GM23338 (cell line): ENCODE results near the gene DDR2. TPM values are rescaled to one million over a fixed set of nuclear protein-coding genes. Genes with fewer than 3 reads are reported as not detected.

Source experiments
- ATAC-seq: fragments of 200-7000 bp; cut with Tn5 transposase; 3 replicates; pipeline ENCODE4 v1.9.1; 2020
- DNase-seq: peaks from one replicate; pipeline ENCODE4 v3.0.0-alpha.2; 2015; ENCODE audit warnings: low spot score
- H2AFZ ChIP-seq: fragments of 200-600 bp; sonication (generic); 2 replicates; pipeline ENCODE4 v1.8.0; 2016; ENCODE audit warnings: antibody characterized with exemption, mild to moderate bottlenecking, moderate library complexity
- H3F3A ChIP-seq: fragments of 200-600 bp; sonication (generic); replicated peaks from 2 replicates; pipeline ENCODE4 v1.8.0; 2017; ENCODE audit warnings: antibody characterized with exemption, mixed run types, low read depth
- H3K27ac ChIP-seq: fragments of 200-600 bp; sonication (generic); 2 replicates; pipeline ENCODE4 v1.6.1; 2016; ENCODE audit warnings: low read depth
- H3K27me3 ChIP-seq: fragments of 200-600 bp; sonication (generic); 2 replicates; pipeline ENCODE4 v1.8.0; 2016; ENCODE audit warnings: mild to moderate bottlenecking, mixed run types, moderate library complexity; ENCODE audit not compliant: insufficient read depth
- H3K36me3 ChIP-seq: fragments of 200-600 bp; sonication (generic); 2 replicates; pipeline ENCODE4 v1.8.0; 2016; ENCODE audit warnings: mild to moderate bottlenecking; ENCODE audit not compliant: insufficient read depth
- H3K4me1 ChIP-seq: fragments of 200-600 bp; sonication (generic); 2 replicates; pipeline ENCODE4 v1.8.0; 2016; ENCODE audit warnings: mild to moderate bottlenecking, moderate library complexity; ENCODE audit not compliant: insufficient read depth
- H3K4me2 ChIP-seq: fragments of 200-600 bp; sonication (generic); 2 replicates; pipeline ENCODE4 v1.7.1; 2017; ENCODE audit warnings: mixed run types
- H3K4me3 ChIP-seq: fragments of 200-600 bp; sonication (generic); 2 replicates; pipeline ENCODE4 v1.6.1; 2016; ENCODE audit warnings: mixed run types
- H3K79me2 ChIP-seq: fragments of 200-600 bp; sonication (generic); replicated peaks from 2 replicates; pipeline ENCODE4 v1.8.0; 2017; ENCODE audit warnings: mild to moderate bottlenecking; ENCODE audit not compliant: insufficient read depth
- H3K9me2 ChIP-seq: fragments of 200-600 bp; sonication (generic); 2 replicates; pipeline ENCODE4 v1.8.0; 2017; ENCODE audit not compliant: insufficient read depth
- H4K20me1 ChIP-seq: fragments of 200-600 bp; sonication (generic); replicated peaks from 2 replicates; pipeline ENCODE4 v1.8.0; 2017; ENCODE audit warnings: mild to moderate bottlenecking; ENCODE audit not compliant: insufficient read depth
- H3K27ac Mint-ChIP-seq: 2 replicates; pipeline ENCODE4 v1.8.0; 2020; ENCODE audit warnings: inconsistent platforms, mild to moderate bottlenecking, moderate library complexity, mixed read lengths
- H3K27me3 Mint-ChIP-seq: 3 replicates; pipeline ENCODE4 v1.8.0; 2022; ENCODE audit warnings: low read depth, mild to moderate bottlenecking, moderate library complexity, mixed read lengths, inconsistent platforms; ENCODE audit not compliant: insufficient read depth, poor library complexity
- H3K36me3 Mint-ChIP-seq: 3 replicates; pipeline ENCODE4 v1.8.0; 2021; ENCODE audit warnings: low read depth, mild to moderate bottlenecking, inconsistent platforms, moderate library complexity, mixed read lengths
- H3K4me1 Mint-ChIP-seq: 3 replicates; pipeline ENCODE4 v1.8.0; 2020; ENCODE audit warnings: mild to moderate bottlenecking, inconsistent platforms, mixed read lengths
- H3K4me3 Mint-ChIP-seq: 3 replicates; pipeline ENCODE4 v1.8.0; 2021; ENCODE audit warnings: moderate library complexity, mild to moderate bottlenecking, inconsistent platforms, mixed read lengths
- H3K9me3 Mint-ChIP-seq: 3 replicates; pipeline ENCODE4 v1.8.0; 2020; ENCODE audit warnings: moderate library complexity, mild to moderate bottlenecking, inconsistent platforms, mixed read lengths
- CREB1 ChIP-seq: fragments of 250-450 bp; sonication (Bioruptor Pico); IDR thresholded peaks from 2 replicates; pipeline ENCODE4 v1.5.0; 2020; ENCODE audit warnings: low read depth, mild to moderate bottlenecking, moderate library complexity
- EZH2 ChIP-seq: fragments of 200-600 bp; sonication (generic); IDR thresholded peaks from one replicate; pipeline ENCODE4 v1.8.0; 2017; ENCODE audit warnings: antibody characterized with exemption, mild to moderate bottlenecking, low read depth; ENCODE audit not compliant: unreplicated experiment
- EZH2phosphoT487 ChIP-seq: fragments of 200-600 bp; sonication (generic); IDR thresholded peaks from one replicate; pipeline ENCODE4 v1.8.1; 2018; ENCODE audit warnings: antibody characterized with exemption; ENCODE audit not compliant: unreplicated experiment
- JUNB ChIP-seq: IDR thresholded peaks from one replicate; pipeline ENCODE4 v1.6.1; 2016; ENCODE audit warnings: antibody characterized with exemption; ENCODE audit not compliant: unreplicated experiment
- NANOG ChIP-seq: IDR thresholded peaks from 2 replicates; pipeline ENCODE4 v1.6.1; 2016; ENCODE audit warnings: antibody characterized with exemption, borderline replicate concordance
- POLR2AphosphoS5 ChIP-seq: IDR thresholded peaks from 2 replicates; pipeline ENCODE4 v1.6.1; 2016; ENCODE audit warnings: antibody characterized with exemption, low read depth
- STAT1 ChIP-seq: IDR thresholded peaks from one replicate; pipeline ENCODE4 v1.6.1; 2016; ENCODE audit warnings: antibody characterized with exemption; ENCODE audit not compliant: unreplicated experiment
- ZNF114 ChIP-seq: fragments of 250-450 bp; sonication (Bioruptor Pico); IDR thresholded peaks from 2 replicates; pipeline ENCODE4 v1.5.0; 2020; ENCODE audit warnings: mild to moderate bottlenecking, moderate library complexity
- ZNF331 ChIP-seq: fragments of 250-450 bp; sonication (Bioruptor Pico); IDR thresholded peaks from 2 replicates; pipeline ENCODE4 v1.5.0; 2020; ENCODE audit warnings: low read depth, mild to moderate bottlenecking, moderate library complexity
- polyA plus RNA-seq: library from polyadenylated mRNA; unstranded; fragments of >200 nt; fragmentation: Nextera tagmentation; extraction: Ambion mirVana; gene quantifications from 2 replicates; pipeline ENCODE4 v1.2.1, GENCODE V29; 2016
- total RNA-seq: library from RNA; depleted of rRNA; stranded (reverse); fragments of >200 nt; shearing (Covaris generic); gene quantifications from 2 replicates; pipeline ENCODE4 v1.2.3, GENCODE V29; 2014
- TF ChIP-seq, protein P1 (sequence below): IDR thresholded peaks from one replicate; pipeline ENCODE4 v1.6.1; 2018; ENCODE audit warnings: antibody characterized with exemption; ENCODE audit not compliant: unreplicated experiment
- TF ChIP-seq, protein P2 (sequence below): IDR thresholded peaks from 2 replicates; pipeline ENCODE4 v1.6.1; 2016; ENCODE audit warnings: antibody characterized with exemption
- TF ChIP-seq, protein P3 (sequence below), 2 experiments: fragments of 200-600 bp in 1 of 2; sonication (generic) in 1 of 2; conservative IDR thresholded peaks; 2 replicates each; pipeline versions ENCODE4 v1.5.1 to v1.6.1; 2016 to 2017; ENCODE audit warnings: antibody characterized with exemption in 2 of 2, low read depth in 2 of 2, mild to moderate bottlenecking in 2 of 2, moderate library complexity in 1 of 2
- TF ChIP-seq, protein P4 (sequence below): fragments of 250-450 bp; sonication (Bioruptor Pico); IDR thresholded peaks from 2 replicates; pipeline ENCODE4 v1.5.0; 2020; ENCODE audit warnings: mild to moderate bottlenecking, moderate library complexity

DDR2 gene
- total and polyA plus RNA-seq, 2 experiments from 2014 or later = 0.66 to 1.8 TPM

DNA sequence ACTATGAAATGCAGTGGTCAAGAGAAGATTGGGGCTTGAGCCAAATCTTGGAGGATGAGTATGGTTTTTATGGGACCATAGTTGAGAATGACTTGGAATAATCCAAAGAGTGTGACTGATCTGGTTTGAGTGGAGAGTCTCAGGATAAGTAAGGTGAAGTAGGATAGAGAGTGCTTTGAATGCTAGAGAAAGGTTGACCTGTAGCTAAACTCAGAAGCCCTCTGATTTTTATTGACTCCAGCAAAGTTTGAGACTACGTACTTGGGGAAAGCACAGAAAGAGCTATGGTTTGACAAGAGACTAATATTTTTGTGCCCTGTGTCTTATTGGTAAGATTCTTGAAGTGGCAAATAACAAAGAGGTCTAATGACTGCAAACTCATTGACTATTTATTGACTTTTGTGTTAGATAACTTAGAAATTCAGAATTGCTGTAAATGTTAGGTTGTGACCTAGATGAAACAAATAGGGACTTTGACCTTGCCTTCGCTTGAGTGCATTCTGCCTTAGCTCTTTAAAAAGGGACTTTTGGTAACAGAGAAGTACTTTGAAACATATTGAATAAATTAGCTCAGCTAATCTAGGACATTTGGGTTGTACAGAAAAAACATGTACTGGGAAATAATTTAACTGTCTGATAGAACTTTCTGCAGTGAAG lies 35.6 kb upstream of the DDR2 start:
- H2AFZ ChIP-seq = no peak overlapping the region
- no peak for TF ChIP-seq EZH2phosphoT487
- no peak for TF ChIP-seq JUNB
- TF ChIP-seq, protein P1, sequence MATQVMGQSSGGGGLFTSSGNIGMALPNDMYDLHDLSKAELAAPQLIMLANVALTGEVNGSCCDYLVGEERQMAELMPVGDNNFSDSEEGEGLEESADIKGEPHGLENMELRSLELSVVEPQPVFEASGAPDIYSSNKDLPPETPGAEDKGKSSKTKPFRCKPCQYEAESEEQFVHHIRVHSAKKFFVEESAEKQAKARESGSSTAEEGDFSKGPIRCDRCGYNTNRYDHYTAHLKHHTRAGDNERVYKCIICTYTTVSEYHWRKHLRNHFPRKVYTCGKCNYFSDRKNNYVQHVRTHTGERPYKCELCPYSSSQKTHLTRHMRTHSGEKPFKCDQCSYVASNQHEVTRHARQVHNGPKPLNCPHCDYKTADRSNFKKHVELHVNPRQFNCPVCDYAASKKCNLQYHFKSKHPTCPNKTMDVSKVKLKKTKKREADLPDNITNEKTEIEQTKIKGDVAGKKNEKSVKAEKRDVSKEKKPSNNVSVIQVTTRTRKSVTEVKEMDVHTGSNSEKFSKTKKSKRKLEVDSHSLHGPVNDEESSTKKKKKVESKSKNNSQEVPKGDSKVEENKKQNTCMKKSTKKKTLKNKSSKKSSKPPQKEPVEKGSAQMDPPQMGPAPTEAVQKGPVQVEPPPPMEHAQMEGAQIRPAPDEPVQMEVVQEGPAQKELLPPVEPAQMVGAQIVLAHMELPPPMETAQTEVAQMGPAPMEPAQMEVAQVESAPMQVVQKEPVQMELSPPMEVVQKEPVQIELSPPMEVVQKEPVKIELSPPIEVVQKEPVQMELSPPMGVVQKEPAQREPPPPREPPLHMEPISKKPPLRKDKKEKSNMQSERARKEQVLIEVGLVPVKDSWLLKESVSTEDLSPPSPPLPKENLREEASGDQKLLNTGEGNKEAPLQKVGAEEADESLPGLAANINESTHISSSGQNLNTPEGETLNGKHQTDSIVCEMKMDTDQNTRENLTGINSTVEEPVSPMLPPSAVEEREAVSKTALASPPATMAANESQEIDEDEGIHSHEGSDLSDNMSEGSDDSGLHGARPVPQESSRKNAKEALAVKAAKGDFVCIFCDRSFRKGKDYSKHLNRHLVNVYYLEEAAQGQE = no peak
- no peak for TF ChIP-seq ZNF331 (CRISPR knock-in tag)
- TF ChIP-seq STAT1 = no peak
- TF ChIP-seq NANOG = no peak
- no peak for TF ChIP-seq ZNF114 (CRISPR knock-in tag)
- TF ChIP-seq, protein P2, sequence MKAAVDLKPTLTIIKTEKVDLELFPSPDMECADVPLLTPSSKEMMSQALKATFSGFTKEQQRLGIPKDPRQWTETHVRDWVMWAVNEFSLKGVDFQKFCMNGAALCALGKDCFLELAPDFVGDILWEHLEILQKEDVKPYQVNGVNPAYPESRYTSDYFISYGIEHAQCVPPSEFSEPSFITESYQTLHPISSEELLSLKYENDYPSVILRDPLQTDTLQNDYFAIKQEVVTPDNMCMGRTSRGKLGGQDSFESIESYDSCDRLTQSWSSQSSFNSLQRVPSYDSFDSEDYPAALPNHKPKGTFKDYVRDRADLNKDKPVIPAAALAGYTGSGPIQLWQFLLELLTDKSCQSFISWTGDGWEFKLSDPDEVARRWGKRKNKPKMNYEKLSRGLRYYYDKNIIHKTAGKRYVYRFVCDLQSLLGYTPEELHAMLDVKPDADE = no peak
- TF ChIP-seq, protein P3, sequence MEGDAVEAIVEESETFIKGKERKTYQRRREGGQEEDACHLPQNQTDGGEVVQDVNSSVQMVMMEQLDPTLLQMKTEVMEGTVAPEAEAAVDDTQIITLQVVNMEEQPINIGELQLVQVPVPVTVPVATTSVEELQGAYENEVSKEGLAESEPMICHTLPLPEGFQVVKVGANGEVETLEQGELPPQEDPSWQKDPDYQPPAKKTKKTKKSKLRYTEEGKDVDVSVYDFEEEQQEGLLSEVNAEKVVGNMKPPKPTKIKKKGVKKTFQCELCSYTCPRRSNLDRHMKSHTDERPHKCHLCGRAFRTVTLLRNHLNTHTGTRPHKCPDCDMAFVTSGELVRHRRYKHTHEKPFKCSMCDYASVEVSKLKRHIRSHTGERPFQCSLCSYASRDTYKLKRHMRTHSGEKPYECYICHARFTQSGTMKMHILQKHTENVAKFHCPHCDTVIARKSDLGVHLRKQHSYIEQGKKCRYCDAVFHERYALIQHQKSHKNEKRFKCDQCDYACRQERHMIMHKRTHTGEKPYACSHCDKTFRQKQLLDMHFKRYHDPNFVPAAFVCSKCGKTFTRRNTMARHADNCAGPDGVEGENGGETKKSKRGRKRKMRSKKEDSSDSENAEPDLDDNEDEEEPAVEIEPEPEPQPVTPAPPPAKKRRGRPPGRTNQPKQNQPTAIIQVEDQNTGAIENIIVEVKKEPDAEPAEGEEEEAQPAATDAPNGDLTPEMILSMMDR (conservative IDR thresholded peaks at IDR 0.05; ENCODE audit: low read depth in 2 of 2) = no peak
- TF ChIP-seq, protein P4, sequence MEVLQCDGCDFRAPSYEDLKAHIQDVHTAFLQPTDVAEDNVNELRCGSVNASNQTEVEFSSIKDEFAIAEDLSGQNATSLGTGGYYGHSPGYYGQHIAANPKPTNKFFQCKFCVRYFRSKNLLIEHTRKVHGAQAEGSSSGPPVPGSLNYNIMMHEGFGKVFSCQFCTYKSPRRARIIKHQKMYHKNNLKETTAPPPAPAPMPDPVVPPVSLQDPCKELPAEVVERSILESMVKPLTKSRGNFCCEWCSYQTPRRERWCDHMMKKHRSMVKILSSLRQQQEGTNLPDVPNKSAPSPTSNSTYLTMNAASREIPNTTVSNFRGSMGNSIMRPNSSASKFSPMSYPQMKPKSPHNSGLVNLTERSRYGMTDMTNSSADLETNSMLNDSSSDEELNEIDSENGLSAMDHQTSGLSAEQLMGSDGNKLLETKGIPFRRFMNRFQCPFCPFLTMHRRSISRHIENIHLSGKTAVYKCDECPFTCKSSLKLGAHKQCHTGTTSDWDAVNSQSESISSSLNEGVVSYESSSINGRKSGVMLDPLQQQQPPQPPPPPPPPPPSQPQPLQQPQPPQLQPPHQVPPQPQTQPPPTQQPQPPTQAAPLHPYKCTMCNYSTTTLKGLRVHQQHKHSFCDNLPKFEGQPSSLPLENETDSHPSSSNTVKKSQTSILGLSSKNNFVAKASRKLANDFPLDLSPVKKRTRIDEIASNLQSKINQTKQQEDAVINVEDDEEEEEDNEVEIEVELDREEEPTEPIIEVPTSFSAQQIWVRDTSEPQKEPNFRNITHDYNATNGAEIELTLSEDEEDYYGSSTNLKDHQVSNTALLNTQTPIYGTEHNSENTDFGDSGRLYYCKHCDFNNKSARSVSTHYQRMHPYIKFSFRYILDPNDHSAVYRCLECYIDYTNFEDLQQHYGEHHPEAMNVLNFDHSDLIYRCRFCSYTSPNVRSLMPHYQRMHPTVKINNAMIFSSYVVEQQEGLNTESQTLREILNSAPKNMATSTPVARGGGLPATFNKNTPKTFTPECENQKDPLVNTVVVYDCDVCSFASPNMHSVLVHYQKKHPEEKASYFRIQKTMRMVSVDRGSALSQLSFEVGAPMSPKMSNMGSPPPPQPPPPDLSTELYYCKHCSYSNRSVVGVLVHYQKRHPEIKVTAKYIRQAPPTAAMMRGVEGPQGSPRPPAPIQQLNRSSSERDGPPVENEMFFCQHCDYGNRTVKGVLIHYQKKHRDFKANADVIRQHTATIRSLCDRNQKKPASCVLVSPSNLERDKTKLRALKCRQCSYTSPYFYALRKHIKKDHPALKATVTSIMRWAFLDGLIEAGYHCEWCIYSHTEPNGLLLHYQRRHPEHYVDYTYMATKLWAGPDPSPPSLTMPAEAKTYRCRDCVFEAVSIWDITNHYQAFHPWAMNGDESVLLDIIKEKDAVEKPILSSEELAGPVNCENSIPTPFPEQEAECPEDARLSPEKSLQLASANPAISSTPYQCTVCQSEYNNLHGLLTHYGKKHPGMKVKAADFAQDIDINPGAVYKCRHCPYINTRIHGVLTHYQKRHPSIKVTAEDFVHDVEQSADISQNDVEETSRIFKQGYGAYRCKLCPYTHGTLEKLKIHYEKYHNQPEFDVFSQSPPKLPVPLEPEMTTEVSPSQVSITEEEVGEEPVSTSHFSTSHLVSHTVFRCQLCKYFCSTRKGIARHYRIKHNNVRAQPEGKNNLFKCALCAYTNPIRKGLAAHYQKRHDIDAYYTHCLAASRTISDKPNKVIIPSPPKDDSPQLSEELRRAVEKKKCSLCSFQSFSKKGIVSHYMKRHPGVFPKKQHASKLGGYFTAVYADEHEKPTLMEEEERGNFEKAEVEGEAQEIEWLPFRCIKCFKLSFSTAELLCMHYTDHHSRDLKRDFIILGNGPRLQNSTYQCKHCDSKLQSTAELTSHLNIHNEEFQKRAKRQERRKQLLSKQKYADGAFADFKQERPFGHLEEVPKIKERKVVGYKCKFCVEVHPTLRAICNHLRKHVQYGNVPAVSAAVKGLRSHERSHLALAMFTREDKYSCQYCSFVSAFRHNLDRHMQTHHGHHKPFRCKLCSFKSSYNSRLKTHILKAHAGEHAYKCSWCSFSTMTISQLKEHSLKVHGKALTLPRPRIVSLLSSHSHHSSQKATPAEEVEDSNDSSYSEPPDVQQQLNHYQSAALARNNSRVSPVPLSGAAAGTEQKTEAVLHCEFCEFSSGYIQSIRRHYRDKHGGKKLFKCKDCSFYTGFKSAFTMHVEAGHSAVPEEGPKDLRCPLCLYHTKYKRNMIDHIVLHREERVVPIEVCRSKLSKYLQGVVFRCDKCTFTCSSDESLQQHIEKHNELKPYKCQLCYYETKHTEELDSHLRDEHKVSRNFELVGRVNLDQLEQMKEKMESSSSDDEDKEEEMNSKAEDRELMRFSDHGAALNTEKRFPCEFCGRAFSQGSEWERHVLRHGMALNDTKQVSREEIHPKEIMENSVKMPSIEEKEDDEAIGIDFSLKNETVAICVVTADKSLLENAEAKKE (CRISPR knock-in tag) = no peak
- no peak for TF ChIP-seq EZH2
- no peak for TF ChIP-seq CREB1
- no peak for TF ChIP-seq POLR2AphosphoS5
- H3F3A ChIP-seq = no peaks in the 10 kb centered on the region
- no peaks in the 10 kb centered on the region for H4K20me1 ChIP-seq
- Mint-ChIP-seq H3K27ac (no peak overlapping the region), H3K9me3 (no peaks in the 10 kb centered on the region), H3K27me3 (no peaks in the 10 kb centered on the region), H3K36me3 (peaks cover 3% of the 10 kb centered on the region; the same call in 1 of the 3 replicates), H3K4me1 (no peaks in the 10 kb centered on the region), H3K4me3 (no peak overlapping the region)
- H3K27ac ChIP-seq = no peak overlapping the region
- no peak for ATAC-seq
- no peaks in the 10 kb centered on the region for H3K27me3 ChIP-seq
- no peaks in the 10 kb centered on the region for H3K4me1 ChIP-seq
- H3K79me2 ChIP-seq = no peaks in the 10 kb centered on the region
- no peak overlapping the region for H3K4me2 ChIP-seq
- no peaks in the 10 kb centered on the region for H3K9me2 ChIP-seq
- H3K36me3 ChIP-seq = no peaks in the 10 kb centered on the region
- DNase-seq = no peak
- no peak overlapping the region for H3K4me3 ChIP-seq
